GM12891 (cell line): ENCODE measurements around the gene KCNE4.

Source experiments
- POLR2A ChIP-seq: IDR thresholded peaks from 2 replicates; pipeline ENCODE4 v1.6.1; 2011; ENCODE audit warnings: low read depth, low read length, control low read depth
- POLR2AphosphoS5 ChIP-seq: IDR thresholded peaks from 2 replicates; pipeline ENCODE4 v1.6.1; 2011; ENCODE audit warnings: low read depth, low read length, control low read depth
- SPI1 ChIP-seq: IDR thresholded peaks from 2 replicates; pipeline ENCODE4 v1.6.1; 2011; ENCODE audit warnings: low read depth, low read length, control low read depth
- TAF1 ChIP-seq: IDR thresholded peaks from 2 replicates; pipeline ENCODE4 v1.6.1; 2011; ENCODE audit warnings: low read depth, low read length, control low read depth

- no peak for TF ChIP-seq POLR2A
- no peak for TF ChIP-seq TAF1
- no peak for TF ChIP-seq SPI1
- no peak for TF ChIP-seq POLR2AphosphoS5
Observed at GRCh38 chr2:223052548-223053483, 826 bp downstream of the KCNE4 start.
